Measurements from ENCODE around the gene EPHA7.

The EPHA7 gene

GRCh38 chr6:93318121-93318520 is 101.2 kb downstream of the EPHA7 start:
- H3K4me3 ChIP-seq (ENCODE audit: low read length), result no peak overlapping the region
- no peak overlapping the region for H3K4me2 ChIP-seq (ENCODE audit: low read length)
- no peaks in the 10 kb centered on the region for H3K9me3 ChIP-seq (ENCODE audit: control insufficient read depth, insufficient read depth, low read length)
- no peaks in the 10 kb centered on the region for H3K79me2 ChIP-seq (ENCODE audit: control insufficient read depth, low read length)
- no peaks in the 10 kb centered on the region for H3K36me3 ChIP-seq (ENCODE audit: control insufficient read depth, low read length)
- H3K27ac ChIP-seq (ENCODE audit: low read depth, low read length), result no peak overlapping the region
- no peaks in the 10 kb centered on the region for H3K9me2 ChIP-seq (replicated peaks; ENCODE audit: control insufficient read depth, low read length)
- H3K27me3 ChIP-seq (ENCODE audit: control insufficient read depth, low read length), result no peaks in the 10 kb centered on the region
- H3F3A ChIP-seq (ENCODE audit: control insufficient read depth, insufficient read depth), result no peaks in the 10 kb centered on the region
- H4K20me1 ChIP-seq (ENCODE audit: control insufficient read depth, insufficient read depth, low read depth, low read length), result no peaks in the 10 kb centered on the region
- no peak for TF ChIP-seq EZH2phosphoT487 (IDR thresholded peaks at IDR 0.05; ENCODE audit: borderline replicate concordance, low read length)
- TF ChIP-seq CTCF (IDR thresholded peaks at IDR 0.05; ENCODE audit: low read depth, low read length, poor library complexity, severe bottlenecking), result no peak
- H3K4me1 ChIP-seq (ENCODE audit: control insufficient read depth, low read length), result no peaks in the 10 kb centered on the region

GRCh38 chr6:93317592-93317991 is 101.8 kb downstream of the EPHA7 start:
- no peaks in the 10 kb centered on the region for H3K9me3 ChIP-seq (ENCODE audit: control insufficient read depth, insufficient read depth, low read length)
- no peaks in the 10 kb centered on the region for H3K9me2 ChIP-seq (replicated peaks; ENCODE audit: control insufficient read depth, low read length)
- TF ChIP-seq CTCF (IDR thresholded peaks at IDR 0.05; ENCODE audit: low read depth, low read length, poor library complexity, severe bottlenecking) (no peak), EZH2phosphoT487 (IDR thresholded peaks at IDR 0.05; ENCODE audit: borderline replicate concordance, low read length) (no peak)

GRCh38 chr6:93307505-93308409 is 111.6 kb downstream of the EPHA7 start:
- no peaks in the 10 kb centered on the region for H3K9me2 ChIP-seq (replicated peaks; ENCODE audit: control insufficient read depth, low read length)
- no peak overlapping the region for H3K4me3 ChIP-seq (ENCODE audit: low read length)
- H3K36me3 ChIP-seq (ENCODE audit: control insufficient read depth, low read length), result no peaks in the 10 kb centered on the region
- no peak for TF ChIP-seq EZH2phosphoT487 (IDR thresholded peaks at IDR 0.05; ENCODE audit: borderline replicate concordance, low read length)
- no peak for TF ChIP-seq CTCF (IDR thresholded peaks at IDR 0.05; ENCODE audit: low read depth, low read length, poor library complexity, severe bottlenecking)
- H3K9me3 ChIP-seq (ENCODE audit: control insufficient read depth, insufficient read depth, low read length), result no peaks in the 10 kb centered on the region
- H3K27ac ChIP-seq (ENCODE audit: low read depth, low read length), result no peak overlapping the region
- no peaks in the 10 kb centered on the region for H3F3A ChIP-seq (ENCODE audit: control insufficient read depth, insufficient read depth)
- H3K79me2 ChIP-seq (ENCODE audit: control insufficient read depth, low read length), result no peaks in the 10 kb centered on the region
- no peaks in the 10 kb centered on the region for H3K4me1 ChIP-seq (ENCODE audit: control insufficient read depth, low read length)
- no peak overlapping the region for H3K4me2 ChIP-seq (ENCODE audit: low read length)
- no peaks in the 10 kb centered on the region for H4K20me1 ChIP-seq (ENCODE audit: control insufficient read depth, insufficient read depth, low read depth, low read length)
- H3K27me3 ChIP-seq (ENCODE audit: control insufficient read depth, low read length), result no peaks in the 10 kb centered on the region

More at GRCh38 chr6:93317592-93317991, 101.8 kb downstream of the EPHA7 start:
- H3K4me3 ChIP-seq (ENCODE audit: low read length), result no peak overlapping the region
- H3K36me3 ChIP-seq (ENCODE audit: control insufficient read depth, low read length), result no peaks in the 10 kb centered on the region
- H3F3A ChIP-seq (ENCODE audit: control insufficient read depth, insufficient read depth), result no peaks in the 10 kb centered on the region
- no peak overlapping the region for H3K4me2 ChIP-seq (ENCODE audit: low read length)
- H3K4me1 ChIP-seq (ENCODE audit: control insufficient read depth, low read length), result no peaks in the 10 kb centered on the region
- H3K79me2 ChIP-seq (ENCODE audit: control insufficient read depth, low read length), result no peaks in the 10 kb centered on the region
- H3K27ac ChIP-seq (ENCODE audit: low read depth, low read length), result no peak overlapping the region
- H3K27me3 ChIP-seq (ENCODE audit: control insufficient read depth, low read length), result no peaks in the 10 kb centered on the region
- no peaks in the 10 kb centered on the region for H4K20me1 ChIP-seq (ENCODE audit: control insufficient read depth, insufficient read depth, low read depth, low read length)

All from DOHH2 (cell line).